ENCODE measurements around the gene SRPX2.

DNA sequence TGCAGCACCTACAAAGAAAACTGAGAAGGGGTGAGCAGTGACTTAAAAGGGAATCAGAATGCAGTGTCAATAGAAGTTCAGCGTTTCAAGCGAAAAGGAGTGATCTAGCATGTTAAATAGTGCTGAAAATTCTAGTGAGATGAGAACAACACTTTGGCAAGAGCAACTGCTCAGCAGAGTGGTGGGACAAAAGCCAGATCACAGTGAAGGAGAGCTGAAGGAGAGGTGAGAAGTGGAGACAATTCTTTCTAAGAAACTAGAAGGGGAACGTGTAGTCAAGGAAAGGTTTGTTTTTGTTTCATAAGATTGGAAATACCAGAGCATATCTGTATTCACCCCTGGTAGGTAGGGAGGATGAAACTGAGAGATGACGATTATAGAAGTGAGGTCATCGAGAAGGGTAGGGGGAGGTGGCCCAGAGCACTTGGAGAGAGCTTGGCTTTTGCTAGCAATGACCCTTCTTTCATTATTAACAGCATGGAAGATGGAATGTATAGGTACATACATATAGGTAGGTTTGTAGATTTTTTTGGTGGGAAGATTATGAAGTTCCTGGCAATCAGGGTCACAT is 33.7 kb downstream of the SRPX2 start:
- TF ChIP-seq ZFP69B (tag by site-specific recombination; IDR thresholded peaks at IDR 0.05) (no peak), SP2 (tag by site-specific recombination; IDR thresholded peaks at IDR 0.05) (no peak), GLI4 (tag by site-specific recombination; IDR thresholded peaks at IDR 0.05) (no peak), ZNF510 (tag by site-specific recombination; IDR thresholded peaks at IDR 0.05; ENCODE audit: insufficient replicate concordance) (no peak), ZNF324 (tag by site-specific recombination; IDR thresholded peaks at IDR 0.05) (no peak), KLF1 (tag by site-specific recombination; IDR thresholded peaks at IDR 0.05) (no peak), ZSCAN30 (tag by site-specific recombination; IDR thresholded peaks at IDR 0.05) (no peak), ZNF549 (tag by site-specific recombination; IDR thresholded peaks at IDR 0.05) (no peak)
- TF ChIP-seq, protein P1, sequence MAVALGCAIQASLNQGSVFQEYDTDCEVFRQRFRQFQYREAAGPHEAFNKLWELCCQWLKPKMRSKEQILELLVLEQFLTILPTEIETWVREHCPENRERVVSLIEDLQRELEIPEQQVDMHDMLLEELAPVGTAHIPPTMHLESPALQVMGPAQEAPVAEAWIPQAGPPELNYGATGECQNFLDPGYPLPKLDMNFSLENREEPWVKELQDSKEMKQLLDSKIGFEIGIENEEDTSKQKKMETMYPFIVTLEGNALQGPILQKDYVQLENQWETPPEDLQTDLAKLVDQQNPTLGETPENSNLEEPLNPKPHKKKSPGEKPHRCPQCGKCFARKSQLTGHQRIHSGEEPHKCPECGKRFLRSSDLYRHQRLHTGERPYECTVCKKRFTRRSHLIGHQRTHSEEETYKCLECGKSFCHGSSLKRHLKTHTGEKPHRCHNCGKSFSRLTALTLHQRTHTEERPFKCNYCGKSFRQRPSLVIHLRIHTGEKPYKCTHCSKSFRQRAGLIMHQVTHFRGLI (tag by site-specific recombination; IDR thresholded peaks at IDR 0.05): no peak
- TF ChIP-seq, protein P2, sequence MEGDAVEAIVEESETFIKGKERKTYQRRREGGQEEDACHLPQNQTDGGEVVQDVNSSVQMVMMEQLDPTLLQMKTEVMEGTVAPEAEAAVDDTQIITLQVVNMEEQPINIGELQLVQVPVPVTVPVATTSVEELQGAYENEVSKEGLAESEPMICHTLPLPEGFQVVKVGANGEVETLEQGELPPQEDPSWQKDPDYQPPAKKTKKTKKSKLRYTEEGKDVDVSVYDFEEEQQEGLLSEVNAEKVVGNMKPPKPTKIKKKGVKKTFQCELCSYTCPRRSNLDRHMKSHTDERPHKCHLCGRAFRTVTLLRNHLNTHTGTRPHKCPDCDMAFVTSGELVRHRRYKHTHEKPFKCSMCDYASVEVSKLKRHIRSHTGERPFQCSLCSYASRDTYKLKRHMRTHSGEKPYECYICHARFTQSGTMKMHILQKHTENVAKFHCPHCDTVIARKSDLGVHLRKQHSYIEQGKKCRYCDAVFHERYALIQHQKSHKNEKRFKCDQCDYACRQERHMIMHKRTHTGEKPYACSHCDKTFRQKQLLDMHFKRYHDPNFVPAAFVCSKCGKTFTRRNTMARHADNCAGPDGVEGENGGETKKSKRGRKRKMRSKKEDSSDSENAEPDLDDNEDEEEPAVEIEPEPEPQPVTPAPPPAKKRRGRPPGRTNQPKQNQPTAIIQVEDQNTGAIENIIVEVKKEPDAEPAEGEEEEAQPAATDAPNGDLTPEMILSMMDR (tag by site-specific recombination; IDR thresholded peaks at IDR 0.05): no peak
- TF ChIP-seq, protein P3, sequence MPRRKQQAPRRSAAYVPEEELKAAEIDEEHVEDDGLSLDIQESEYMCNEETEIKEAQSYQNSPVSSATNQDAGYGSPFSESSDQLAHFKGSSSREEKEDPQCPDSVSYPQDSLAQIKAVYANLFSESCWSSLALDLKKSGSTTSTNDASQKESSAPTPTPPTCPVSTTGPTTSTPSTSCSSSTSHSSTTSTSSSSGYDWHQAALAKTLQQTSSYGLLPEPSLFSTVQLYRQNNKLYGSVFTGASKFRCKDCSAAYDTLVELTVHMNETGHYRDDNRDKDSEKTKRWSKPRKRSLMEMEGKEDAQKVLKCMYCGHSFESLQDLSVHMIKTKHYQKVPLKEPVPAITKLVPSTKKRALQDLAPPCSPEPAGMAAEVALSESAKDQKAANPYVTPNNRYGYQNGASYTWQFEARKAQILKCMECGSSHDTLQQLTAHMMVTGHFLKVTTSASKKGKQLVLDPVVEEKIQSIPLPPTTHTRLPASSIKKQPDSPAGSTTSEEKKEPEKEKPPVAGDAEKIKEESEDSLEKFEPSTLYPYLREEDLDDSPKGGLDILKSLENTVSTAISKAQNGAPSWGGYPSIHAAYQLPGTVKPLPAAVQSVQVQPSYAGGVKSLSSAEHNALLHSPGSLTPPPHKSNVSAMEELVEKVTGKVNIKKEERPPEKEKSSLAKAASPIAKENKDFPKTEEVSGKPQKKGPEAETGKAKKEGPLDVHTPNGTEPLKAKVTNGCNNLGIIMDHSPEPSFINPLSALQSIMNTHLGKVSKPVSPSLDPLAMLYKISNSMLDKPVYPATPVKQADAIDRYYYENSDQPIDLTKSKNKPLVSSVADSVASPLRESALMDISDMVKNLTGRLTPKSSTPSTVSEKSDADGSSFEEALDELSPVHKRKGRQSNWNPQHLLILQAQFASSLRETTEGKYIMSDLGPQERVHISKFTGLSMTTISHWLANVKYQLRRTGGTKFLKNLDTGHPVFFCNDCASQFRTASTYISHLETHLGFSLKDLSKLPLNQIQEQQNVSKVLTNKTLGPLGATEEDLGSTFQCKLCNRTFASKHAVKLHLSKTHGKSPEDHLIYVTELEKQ (tag by site-specific recombination; IDR thresholded peaks at IDR 0.05; ENCODE audit: borderline replicate concordance): no peak
- TF ChIP-seq, protein P4, sequence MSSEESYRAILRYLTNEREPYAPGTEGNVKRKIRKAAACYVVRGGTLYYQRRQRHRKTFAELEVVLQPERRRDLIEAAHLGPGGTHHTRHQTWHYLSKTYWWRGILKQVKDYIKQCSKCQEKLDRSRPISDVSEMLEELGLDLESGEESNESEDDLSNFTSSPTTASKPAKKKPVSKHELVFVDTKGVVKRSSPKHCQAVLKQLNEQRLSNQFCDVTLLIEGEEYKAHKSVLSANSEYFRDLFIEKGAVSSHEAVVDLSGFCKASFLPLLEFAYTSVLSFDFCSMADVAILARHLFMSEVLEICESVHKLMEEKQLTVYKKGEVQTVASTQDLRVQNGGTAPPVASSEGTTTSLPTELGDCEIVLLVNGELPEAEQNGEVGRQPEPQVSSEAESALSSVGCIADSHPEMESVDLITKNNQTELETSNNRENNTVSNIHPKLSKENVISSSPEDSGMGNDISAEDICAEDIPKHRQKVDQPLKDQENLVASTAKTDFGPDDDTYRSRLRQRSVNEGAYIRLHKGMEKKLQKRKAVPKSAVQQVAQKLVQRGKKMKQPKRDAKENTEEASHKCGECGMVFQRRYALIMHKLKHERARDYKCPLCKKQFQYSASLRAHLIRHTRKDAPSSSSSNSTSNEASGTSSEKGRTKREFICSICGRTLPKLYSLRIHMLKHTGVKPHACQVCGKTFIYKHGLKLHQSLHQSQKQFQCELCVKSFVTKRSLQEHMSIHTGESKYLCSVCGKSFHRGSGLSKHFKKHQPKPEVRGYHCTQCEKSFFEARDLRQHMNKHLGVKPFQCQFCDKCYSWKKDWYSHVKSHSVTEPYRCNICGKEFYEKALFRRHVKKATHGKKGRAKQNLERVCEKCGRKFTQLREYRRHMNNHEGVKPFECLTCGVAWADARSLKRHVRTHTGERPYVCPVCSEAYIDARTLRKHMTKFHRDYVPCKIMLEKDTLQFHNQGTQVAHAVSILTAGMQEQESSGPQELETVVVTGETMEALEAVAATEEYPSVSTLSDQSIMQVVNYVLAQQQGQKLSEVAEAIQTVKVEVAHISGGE (tag by site-specific recombination; conservative IDR thresholded peaks at IDR 0.05; ENCODE audit: low read depth): no peak
- TF ChIP-seq, protein P5, sequence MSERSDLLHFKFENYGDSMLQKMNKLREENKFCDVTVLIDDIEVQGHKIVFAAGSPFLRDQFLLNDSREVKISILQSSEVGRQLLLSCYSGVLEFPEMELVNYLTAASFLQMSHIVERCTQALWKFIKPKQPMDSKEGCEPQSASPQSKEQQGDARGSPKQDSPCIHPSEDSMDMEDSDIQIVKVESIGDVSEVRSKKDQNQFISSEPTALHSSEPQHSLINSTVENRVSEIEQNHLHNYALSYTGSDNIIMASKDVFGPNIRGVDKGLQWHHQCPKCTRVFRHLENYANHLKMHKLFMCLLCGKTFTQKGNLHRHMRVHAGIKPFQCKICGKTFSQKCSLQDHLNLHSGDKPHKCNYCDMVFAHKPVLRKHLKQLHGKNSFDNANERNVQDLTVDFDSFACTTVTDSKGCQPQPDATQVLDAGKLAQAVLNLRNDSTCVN (tag by site-specific recombination; optimal IDR thresholded peaks at IDR 0.05): no peak
- TF ChIP-seq, protein P6, sequence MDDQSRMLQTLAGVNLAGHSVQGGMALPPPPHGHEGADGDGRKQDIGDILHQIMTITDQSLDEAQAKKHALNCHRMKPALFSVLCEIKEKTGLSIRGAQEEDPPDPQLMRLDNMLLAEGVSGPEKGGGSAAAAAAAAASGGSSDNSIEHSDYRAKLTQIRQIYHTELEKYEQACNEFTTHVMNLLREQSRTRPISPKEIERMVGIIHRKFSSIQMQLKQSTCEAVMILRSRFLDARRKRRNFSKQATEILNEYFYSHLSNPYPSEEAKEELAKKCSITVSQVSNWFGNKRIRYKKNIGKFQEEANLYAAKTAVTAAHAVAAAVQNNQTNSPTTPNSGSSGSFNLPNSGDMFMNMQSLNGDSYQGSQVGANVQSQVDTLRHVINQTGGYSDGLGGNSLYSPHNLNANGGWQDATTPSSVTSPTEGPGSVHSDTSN (CRISPR knock-in tag; IDR thresholded peaks at IDR 0.05): no peak

Data from HEK293 (cell line).